CD4-positive, alpha-beta T cell treated with Interleukin-4 for 4 hours (primary cell): ENCODE measurements around the gene IRGC.

ENCODE experiments used
- DNase-seq: peaks from one replicate; pipeline ENCODE4 v3.0.0-alpha.2; 2020

IRGC gene

DNA sequence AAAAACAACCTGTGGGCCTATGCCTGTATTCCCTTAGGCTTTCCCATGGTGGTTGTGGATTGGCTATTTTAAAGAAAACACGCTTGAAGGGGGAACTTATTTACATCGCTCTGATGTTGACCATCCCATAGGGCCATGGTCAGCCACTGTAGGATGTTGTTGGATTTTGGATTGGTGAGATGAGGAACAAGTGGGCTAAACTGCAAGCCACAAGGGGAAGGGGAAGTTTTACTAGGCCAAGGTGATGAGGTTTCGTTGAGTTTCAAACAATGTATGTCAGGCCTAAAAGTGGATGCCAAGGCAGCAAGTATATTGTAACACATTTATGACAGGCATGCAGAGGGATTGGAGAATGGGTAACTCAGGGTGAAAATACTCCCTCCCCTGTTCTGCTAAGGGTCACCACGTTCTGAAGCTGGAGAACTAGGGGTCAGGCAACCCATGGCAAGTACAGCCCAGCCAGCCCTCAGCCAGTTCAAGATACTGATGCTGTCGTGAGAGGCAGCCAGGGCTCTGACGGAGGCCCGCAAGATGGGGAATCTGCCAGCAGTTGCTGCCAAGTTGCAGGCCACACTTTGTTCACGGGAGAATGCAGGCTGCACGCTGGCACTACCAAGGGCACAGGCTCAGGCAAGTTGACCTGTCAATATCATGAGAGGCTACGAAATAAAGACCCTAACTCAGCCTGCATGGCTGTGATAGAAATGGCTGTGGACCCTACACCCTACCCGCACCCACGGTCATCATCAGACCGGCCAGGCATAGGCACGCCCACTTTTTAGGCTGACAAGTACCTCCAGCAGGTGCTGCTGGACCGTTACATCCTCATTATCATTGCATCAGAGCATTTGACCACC, 11.1 kb downstream of the IRGC start:
- DNase-seq = no peak

DNA sequence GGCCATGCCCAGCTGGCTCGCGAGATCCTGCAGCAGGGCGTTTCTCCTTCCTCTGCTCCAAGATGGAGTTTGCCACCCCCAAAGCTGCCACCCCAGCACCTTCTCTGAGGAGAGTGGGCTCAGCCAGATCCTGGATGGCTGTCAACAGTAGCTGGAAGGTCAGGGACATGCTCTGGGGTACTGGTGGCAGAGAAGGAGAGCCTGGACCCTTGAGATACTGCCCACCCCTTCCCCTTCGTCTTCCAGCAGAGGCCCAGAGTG, 11.6 kb downstream of the IRGC start:
- DNase-seq = no peak

DNA sequence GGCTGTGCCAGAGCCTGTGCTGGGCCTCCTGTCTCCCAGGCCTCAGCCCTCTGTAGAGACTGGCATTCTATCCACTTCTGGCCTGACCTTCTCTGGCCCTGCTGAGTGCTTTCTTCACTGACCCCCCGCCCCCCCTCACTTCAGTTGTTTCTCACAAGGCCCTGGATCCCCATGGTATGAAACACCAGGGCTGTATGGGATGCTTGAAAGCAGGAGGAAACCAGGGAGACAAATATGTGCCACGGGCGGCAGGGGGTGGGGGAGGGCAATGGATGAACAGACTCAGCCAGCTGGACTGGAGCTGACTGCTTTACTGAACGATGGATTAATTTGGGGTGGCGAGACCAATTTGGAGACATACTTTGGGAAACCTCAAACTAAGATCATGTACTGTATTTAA, 14.0 kb downstream of the IRGC start:
- DNase-seq = no peak

GRCh38 chr19:43731346-43731745, 15.5 kb downstream of the IRGC start:
- no peak for DNase-seq

GRCh38 chr19:43731846-43732245, 16.0 kb downstream of the IRGC start:
- DNase-seq = no peak

DNA sequence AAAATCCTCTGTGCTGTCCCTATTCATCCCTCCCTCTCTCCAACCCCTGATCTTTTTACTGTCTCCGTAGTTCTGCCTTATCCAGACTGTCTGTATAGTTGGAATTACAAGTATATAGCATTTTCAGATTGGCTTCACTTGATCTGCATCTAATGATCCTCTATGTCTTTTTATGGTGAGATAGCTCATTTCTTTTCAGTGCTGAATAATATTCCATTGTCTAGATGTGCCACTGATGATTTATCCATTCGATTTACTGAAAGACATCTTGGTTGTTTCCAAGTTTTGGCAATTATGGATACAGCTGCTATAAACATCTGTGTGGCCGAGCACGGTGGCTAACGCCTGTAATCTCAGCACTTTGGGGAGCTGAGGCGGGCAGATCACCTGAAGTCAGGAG, 19.1 kb downstream of the IRGC start:
- DNase-seq = no peak

DNA sequence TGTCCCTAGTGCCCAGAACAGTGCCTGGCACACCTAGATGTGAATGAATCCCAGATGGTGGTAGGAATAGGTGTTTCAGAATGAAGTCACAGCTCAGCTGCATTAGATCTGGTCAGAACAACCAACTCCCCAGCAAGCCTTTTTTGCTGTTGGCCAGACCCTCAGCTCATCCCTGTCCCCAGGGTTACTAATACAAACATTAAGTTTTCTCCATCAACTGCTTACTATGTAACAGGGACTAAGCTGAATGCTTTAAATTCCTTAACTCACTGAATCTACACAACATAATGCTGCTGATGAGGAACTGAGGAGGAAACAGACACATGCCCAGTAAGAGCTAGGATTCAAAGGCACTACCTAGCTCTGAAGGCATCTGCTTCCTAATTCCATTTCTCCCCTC, 20.1 kb downstream of the IRGC start:
- DNase-seq = no peak

DNA sequence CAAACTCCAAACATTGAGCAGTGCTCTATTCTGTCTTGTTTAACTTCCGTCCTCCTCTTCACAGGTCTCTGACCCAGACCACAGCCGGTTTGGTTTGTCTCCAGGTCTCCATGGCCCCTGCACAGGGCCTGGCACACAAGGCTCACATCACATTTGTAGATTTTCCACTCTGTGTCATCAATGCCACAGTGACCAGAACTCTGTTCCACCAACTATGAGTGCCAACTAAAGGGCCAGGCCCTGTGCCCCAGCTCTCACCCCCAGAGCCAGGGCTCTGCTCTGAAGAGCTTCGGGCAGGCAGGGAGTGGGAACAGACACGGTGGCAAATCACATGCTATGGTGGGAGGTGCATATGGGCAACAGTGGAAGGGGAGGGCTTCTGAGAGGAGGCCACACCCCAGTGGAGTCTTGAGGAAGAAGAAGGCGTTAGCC, 22.9 kb downstream of the IRGC start:
- no peak for DNase-seq

DNA sequence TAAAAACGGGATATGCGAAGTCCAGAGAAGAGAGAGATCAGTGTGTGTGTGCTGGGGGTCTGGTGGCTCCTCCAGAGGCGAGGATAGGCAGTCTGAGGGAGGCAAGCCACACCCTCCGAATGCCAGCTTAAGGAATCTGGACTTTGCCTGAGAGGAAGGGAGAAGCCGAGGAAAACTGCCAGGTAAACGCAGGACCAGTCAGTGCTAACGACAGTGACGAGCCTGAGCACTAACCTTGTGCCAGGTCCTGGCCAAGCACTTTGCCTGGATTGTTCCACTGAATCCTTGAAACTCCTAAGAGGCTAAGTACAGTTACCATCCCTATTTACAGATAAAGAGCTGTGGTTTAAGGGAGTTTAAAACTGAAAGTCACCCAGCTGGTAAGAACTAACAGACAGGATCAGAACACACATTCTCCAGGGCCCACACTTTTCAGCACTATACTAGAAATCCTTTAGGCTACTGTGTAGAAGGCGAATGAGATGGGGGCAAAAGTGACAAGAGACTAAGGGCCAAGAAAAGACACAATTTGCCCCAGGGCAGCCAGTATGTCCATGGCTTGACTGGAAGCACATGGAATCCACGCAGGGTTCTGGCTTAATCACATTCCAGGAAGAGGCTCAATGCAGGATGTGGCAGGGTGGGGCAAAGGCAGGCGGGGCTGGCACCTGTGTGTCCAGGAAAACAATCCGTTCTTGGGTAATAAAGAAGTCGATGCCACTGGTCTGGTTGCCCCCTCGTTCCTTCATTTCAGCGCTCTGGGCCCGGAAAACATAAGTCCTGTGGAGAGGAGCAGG, 23.8 kb downstream of the IRGC start:
- DNase-seq = no peak

- DNase-seq = no peak
Measured at GRCh38 chr19:43741075-43741825, 25.4 kb downstream of the IRGC start.

DNA sequence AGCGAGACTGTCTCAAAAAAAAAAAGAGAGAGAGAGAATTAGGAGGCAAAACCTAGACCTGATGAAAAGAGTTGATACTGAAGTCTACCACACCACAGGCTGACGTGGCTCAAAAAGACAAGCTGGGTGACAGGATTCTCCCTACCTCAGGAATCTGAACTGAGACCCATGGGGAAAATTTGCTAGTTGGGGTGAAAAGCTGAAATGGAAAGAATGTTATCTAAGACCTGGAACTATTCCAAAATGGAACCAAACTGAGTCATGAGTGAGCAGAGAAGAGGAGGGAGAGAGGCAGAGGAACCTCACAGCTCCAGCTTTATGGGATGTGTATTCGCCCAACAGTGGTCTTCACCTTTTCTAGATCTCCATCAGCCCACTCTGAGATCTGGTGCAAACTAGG, 27.2 kb downstream of the IRGC start:
- DNase-seq = no peak

GRCh38 chr19:43747557-43748204, 31.8 kb downstream of the IRGC start:
- DNase-seq = peak; percentile 25

DNA sequence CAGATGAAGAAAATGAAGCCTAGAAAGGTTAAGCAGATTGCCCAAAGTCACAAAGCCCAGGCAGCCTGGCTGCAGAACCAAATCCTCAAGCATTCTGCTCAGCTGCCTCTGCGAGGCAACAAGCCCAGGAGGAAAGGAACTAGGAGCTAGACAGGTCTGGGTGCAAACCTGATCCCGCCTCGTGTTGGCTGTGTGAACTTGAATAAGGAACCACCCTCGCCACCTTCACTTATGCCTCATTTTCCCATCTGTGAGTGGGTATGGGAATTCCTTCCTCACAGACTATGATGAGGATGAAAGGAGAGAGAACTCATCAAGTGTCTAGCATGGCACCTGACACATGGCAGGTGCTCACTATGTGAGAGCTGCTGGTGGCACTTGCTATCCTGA, 32.3 kb downstream of the IRGC start:
- no peak for DNase-seq

- no peak for DNase-seq
Measured at GRCh38 chr19:43748685-43749084, 32.8 kb downstream of the IRGC start.

DNA sequence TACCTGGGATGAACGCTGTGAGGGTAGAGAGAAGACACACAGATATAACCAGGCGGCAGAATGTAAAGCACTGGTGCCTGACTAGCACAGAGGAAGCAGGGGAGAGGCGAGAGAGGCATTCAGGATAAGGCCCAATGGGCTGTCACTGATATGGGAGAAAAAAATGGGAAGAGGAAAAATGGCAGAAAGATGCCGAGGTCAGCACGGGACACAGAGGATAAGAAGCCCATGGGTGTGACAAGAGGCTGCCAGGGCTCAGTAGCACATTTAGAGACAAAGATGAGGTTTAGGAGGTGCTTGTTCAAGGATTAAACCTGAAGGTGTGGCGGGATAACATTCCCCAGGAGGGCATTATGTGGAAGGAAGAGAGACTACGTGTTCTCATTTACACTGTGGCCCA, 33.3 kb downstream of the IRGC start:
- no peak for DNase-seq

DNA sequence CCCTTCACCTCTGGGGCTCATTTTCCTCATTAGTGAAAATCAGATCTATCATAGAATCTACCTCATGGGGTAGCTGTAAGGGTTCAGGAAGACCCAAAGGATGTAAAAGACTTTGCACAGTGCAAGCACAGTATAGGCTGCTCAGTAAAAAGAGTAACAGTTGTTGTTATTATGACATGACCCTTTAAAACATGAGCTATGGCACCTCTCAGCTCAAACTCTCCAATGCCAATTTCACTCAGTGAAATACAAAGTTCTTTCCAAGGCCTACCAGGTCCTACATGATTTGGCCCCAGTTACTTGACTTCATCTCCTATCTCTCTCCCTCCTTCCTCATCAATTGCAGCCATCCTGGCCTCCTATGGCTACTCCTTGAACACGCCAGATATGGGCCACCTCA, 34.0 kb downstream of the IRGC start:
- DNase-seq = no peak

GRCh38 chr19:43751466-43752220, 35.8 kb downstream of the IRGC start:
- DNase-seq = no peak

DNA sequence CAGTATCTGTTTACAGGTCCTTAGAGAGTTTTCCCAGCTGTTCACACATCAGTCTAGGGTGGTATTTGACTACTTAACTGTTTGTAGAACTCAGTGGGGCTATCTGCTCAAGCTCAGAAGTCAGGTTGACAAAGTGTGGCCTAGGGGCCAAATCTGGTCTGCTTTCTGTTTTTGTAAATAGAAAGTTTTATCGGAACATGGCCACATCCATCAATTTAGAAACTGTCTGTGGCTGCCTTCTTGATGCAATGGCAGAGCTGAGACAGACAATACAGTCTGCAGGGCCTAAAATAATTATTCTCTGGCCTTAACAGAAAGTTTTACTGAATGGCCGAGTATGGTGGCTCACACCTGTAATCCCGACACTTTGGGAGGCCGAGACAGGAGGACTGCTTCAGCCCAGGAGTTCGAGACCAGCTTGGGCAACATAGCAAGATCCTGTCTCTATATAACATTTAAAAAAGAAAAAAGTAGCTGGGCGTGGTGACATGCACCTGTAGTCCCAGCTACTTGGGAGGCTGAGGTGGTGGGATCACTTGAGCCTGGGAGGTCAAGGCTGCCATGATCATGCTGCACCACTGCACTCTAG, 36.5 kb downstream of the IRGC start:
- DNase-seq = no peak

GRCh38 chr19:43754253-43754502, 38.3 kb downstream of the IRGC start:
- no peak for DNase-seq

- DNase-seq = peak; percentile 97
Measured at GRCh38 chr19:43754503-43755255, 38.8 kb downstream of the IRGC start, which contains the start of gene SMG9. Gene SMG9 (minus strand): TSS chr19:43754962. CDS start chr19:43750741, 4,221 bp downstream.

DNA sequence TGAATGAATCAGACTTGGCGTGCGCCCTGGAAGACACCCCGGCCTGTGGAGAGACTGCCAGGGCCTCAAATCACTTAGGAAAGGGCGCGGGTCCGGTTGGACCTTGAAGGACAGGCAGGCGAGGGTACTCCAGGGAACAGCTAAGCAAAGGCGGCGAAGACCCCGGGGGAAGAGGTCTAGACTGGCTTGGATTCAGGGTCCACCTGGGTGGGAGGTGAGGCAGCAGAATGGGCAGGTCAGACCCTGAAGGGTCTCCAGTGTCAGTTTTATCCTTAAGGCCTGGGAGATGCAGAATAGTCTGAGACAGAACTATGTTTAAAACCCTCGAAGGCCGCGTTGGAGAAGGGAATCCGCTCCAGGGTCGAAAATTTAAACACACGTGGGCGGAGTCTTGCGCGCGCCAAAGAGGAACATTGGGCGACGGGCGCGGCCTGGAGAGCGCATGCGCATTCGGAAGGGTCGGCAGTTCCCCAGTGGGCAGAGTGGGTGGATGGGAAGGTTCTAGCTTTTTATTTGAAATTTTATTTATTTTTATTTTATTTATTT, 39.5 kb downstream of the IRGC start:
- peak; percentile 68 for DNase-seq
